HG02759 (cell line): ENCODE measurements around the gene NUP153.

Source experiments
- ATAC-seq: cut with Tn5 transposase; IDR thresholded peaks from one replicate; pipeline ENCODE4 v1.9.1; 2021; ENCODE audit warnings: mild to moderate bottlenecking, moderate library complexity; ENCODE audit not compliant: unreplicated experiment

Gene NUP153

DNA sequence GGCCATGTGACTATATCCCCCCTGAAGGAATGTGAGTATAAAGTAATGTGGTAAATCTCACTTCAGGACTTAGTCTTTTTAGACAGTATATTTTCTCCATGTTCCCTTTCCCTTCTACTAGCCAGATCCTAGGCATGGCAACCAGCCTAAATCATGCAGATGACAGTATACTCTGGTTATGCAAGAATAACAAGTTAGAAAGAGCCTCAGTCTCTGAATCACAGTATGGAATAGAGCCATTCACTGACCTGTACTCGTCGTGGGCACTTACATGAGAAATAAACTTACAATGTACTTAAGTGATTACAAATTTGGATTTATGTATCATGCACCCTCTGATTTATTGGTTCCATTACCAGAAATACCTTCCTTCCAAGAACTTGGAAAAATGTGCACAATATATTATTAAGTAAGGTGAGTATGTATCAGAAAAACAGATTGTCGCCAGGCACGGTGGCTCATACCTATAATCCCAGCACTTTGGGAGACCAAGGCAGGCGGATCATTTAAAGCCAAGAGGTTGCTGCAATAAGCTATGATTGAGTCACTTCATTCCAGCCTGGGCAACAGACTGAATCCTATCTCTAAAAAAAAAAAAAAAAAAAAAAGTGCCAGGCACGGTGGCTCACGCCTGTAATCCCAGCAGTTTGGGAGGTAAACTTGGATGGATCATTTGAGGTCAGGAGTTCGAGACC is 131.7 kb downstream of the NUP153 start:
- no peak for ATAC-seq

- no peak for ATAC-seq
Observed at GRCh38 chr6:17565399-17565798, 141.3 kb downstream of the NUP153 start.
